GM19397 (cell line): ENCODE data around the gene C6orf163.

Experiments used
- ATAC-seq: cut with Tn5 transposase; IDR thresholded peaks from one replicate; pipeline ENCODE4 v1.9.1; 2021; ENCODE audit warnings: mild to moderate bottlenecking, moderate library complexity; ENCODE audit not compliant: unreplicated experiment

C6orf163 gene

GRCh38 chr6:87408721-87409155 lies 64.1 kb downstream of the C6orf163 start:
- no peak for ATAC-seq
